Left lung (tissue), 10 donors: ENCODE data around the gene LPCAT1. TPM values are rescaled to one million over a fixed set of nuclear protein-coding genes. Genes with fewer than 3 reads are reported as not detected.

ENCODE experiments used
- ATAC-seq: fragments of 200-7000 bp; cut with Tn5 transposase; one replicate; pipeline ENCODE4 v1.9.1; 2020; ENCODE audit warnings: moderate library complexity
- DNase-seq, 4 donors: peaks; one replicate each; pipeline ENCODE4 v3.0.0-alpha.2; 2013 to 2020
- H3K27ac ChIP-seq, 2 donors: fragments of 200-600 bp; sonication (generic) in 1 of 2; one replicate each; pipeline versions ENCODE4 v1.5.0 to v1.8.0; 2020 to 2021
- H3K27me3 ChIP-seq, 2 donors: fragments of 200-600 bp; sonication (generic) in 1 of 2; one replicate each; pipeline versions ENCODE4 v1.5.0 to v1.8.0; 2020 to 2021
- H3K36me3 ChIP-seq, 2 donors: fragments of 200-600 bp; sonication (generic) in 1 of 2; one replicate each; pipeline versions ENCODE4 v1.5.0 to v1.8.0; 2020 to 2021
- H3K4me1 ChIP-seq, 2 donors: fragments of 200-600 bp; one replicate each; pipeline ENCODE4 v1.8.0; 2021
- H3K4me3 ChIP-seq, 2 donors: fragments of 200-600 bp; sonication (generic) in 1 of 2; one replicate each; pipeline versions ENCODE4 v1.5.0 to v1.8.0; 2020 to 2021; ENCODE audit warnings: mild to moderate bottlenecking in 1 of 2
- H3K9me3 ChIP-seq, 2 donors: fragments of 200-600 bp; sonication (generic) in 1 of 2; one replicate each; pipeline versions ENCODE4 v1.5.0 to v1.8.0; 2020 to 2021
- CTCF ChIP-seq, 2 donors: fragments of 200-600 bp; sonication (generic) in 1 of 2; IDR thresholded peaks; one replicate each; pipeline versions ENCODE4 v1.5.0 to v1.8.0; 2021; ENCODE audit warnings: antibody characterized with exemption in 2 of 2
- intact Hi-C, 2 donors: fragments of 100-400 bp; cut with DNase I; formaldehyde crosslinking; loops; one replicate each; pipeline versions ENCODE4 v1.11.2 to v1.14.2; 2022
- polyA plus RNA-seq, 6 donors: library from polyadenylated mRNA; unstranded; fragments of 120-200 nt; gene quantifications; one replicate each; pipeline ENCODE4 v1.2.1, GENCODE V29; 2013; ENCODE audit not compliant: insufficient read length in 6 of 6
- total RNA-seq, 2 donors: library from RNA; stranded (reverse); fragmentation: NEBNext Ultra II Directional; extraction: Animal tissue kit (Norgen Biotek cat#: 25700); gene quantifications; one replicate each; pipeline ENCODE4 v1.2.1, GENCODE V29; 2021
- donor health status: DM: no; HTN: yes; CAD: no.
- donor health status: DM: no; HTN: no; CAD: no.

The LPCAT1 gene
- total and polyA plus RNA-seq, 8 donors = 106 to 751 (median 148) TPM

- H3K27ac ChIP-seq = no peak overlapping the region
- no peaks in the 10 kb centered on the region for H3K9me3 ChIP-seq
- peaks cover 0 to 17% of the 10 kb centered on the region in 2 donors for H3K27me3 ChIP-seq
- DNase-seq = peak in 2 of 4 donors; percentile 14 to 65
- TF ChIP-seq CTCF (IDR thresholded peaks at IDR 0.05) = no peak
- intact Hi-C loops = no loop called here
- no peak for ATAC-seq
- no peaks in the 10 kb centered on the region for H3K36me3 ChIP-seq
- H3K4me3 ChIP-seq = no peak overlapping the region
- H3K4me1 ChIP-seq = no peaks in the 10 kb centered on the region
Measured at GRCh38 chr5:1417586-1418225, 106.1 kb downstream of the LPCAT1 start.

- Histone ChIP-seq H3K27me3 (peaks cover 0 to 25% of the 10 kb centered on the region in 2 donors), H3K4me1 (no peaks in the 10 kb centered on the region), H3K9me3 (no peaks in the 10 kb centered on the region), H3K27ac (no peak overlapping the region), H3K36me3 (no peaks in the 10 kb centered on the region), H3K4me3 (no peak overlapping the region)
- TF ChIP-seq CTCF (IDR thresholded peaks at IDR 0.05) = no peak
- DNase-seq (peak in 2 of 4 donors; percentile 27 to 51), ATAC-seq (no peak)
- intact Hi-C loops = no loop called here
Measured at GRCh38 chr5:1416856-1417469, 106.8 kb downstream of the LPCAT1 start.

- intact Hi-C loops = no loop called here
- Histone ChIP-seq H3K4me3 (no peak overlapping the region), H3K27ac (no peak overlapping the region), H3K4me1 (no peaks in the 10 kb centered on the region), H3K36me3 (no peaks in the 10 kb centered on the region), H3K27me3 (peaks cover 0 to 27% of the 10 kb centered on the region in 2 donors), H3K9me3 (no peaks in the 10 kb centered on the region)
- ATAC-seq = no peak
- peak in 2 of 4 donors; percentile 28 to 57 for DNase-seq
- no peak for TF ChIP-seq CTCF (IDR thresholded peaks at IDR 0.05)
Measured at GRCh38 chr5:1415626-1416360, 108.0 kb downstream of the LPCAT1 start.

- Histone ChIP-seq H3K4me1 (no peaks in the 10 kb centered on the region), H3K36me3 (no peaks in the 10 kb centered on the region), H3K27ac (no peak overlapping the region), H3K27me3 (peaks cover 0 to 31% of the 10 kb centered on the region in 2 donors), H3K4me3 (no peak overlapping the region), H3K9me3 (no peaks in the 10 kb centered on the region)
- peak in 1 of 4 donors; percentile 55 for DNase-seq
- TF ChIP-seq CTCF (IDR thresholded peaks at IDR 0.05) = no peak
- intact Hi-C loops = no loop called here
- no peak for ATAC-seq
Measured at GRCh38 chr5:1415059-1415425, 108.7 kb downstream of the LPCAT1 start.
